H1 (cell line): Measurements from ENCODE around the gene BACE2. TPM values are rescaled to one million over a fixed set of nuclear protein-coding genes. Genes with fewer than 3 reads are reported as not detected.

Source experiments
- CTCF ChIA-PET: fragments of 300-600 bp; sonication (Branson Sonifier 250); formaldehyde crosslinking; loops from one replicate; lab custom pipeline; 2021; ENCODE audit not compliant: partially characterized antibody; lab: Charles Lee
- POLR2A ChIA-PET: fragments of 300-600 bp; sonication (Branson Sonifier 250); formaldehyde crosslinking; loops from one replicate; lab custom pipeline; 2021; ENCODE audit warnings: inconsistent platforms; ENCODE audit not compliant: partially characterized antibody; lab: Charles Lee
- DNase-seq, 2 experiments: peaks; one replicate each; pipeline versions ENCODE4 v3.0.0 to v3.0.0-alpha.2; 2010 to 2022; ENCODE audit warnings: low spot score in 2 of 2, low read depth in 1 of 2, mixed read lengths in 1 of 2
- FAIRE-seq: peaks from 2 replicates; lab custom pipeline; 2011; peaks lifted over from hg19 to GRCh38; lab: Jason Lieb, UNC
- H2AFZ ChIP-seq: 2 replicates; pipeline ENCODE4 v1.8.1; 2012; ENCODE audit warnings: low read length, inconsistent platforms
- H2AK5ac ChIP-seq: 2 replicates; pipeline ENCODE4 v1.6.1; 2013; ENCODE audit warnings: low read depth, low read length
- H2BK120ac ChIP-seq: replicated peaks from 2 replicates; pipeline ENCODE3; 2013; ENCODE audit warnings: low read depth, low read length, inconsistent platforms
- H2BK12ac ChIP-seq: 2 replicates; pipeline ENCODE4 v1.6.1; 2013; ENCODE audit warnings: low read depth, low read length
- H2BK15ac ChIP-seq: 2 replicates; pipeline ENCODE4 v1.6.1; 2013; ENCODE audit warnings: low read length
- H2BK20ac ChIP-seq: 2 replicates; pipeline ENCODE4 v1.6.1; 2013; ENCODE audit warnings: low read length
- H2BK5ac ChIP-seq: 2 replicates; pipeline ENCODE4 v1.6.1; 2013; ENCODE audit warnings: low read depth, low read length
- H3K14ac ChIP-seq: 2 replicates; pipeline ENCODE4 v1.6.1; 2013; ENCODE audit warnings: inconsistent platforms; ENCODE audit not compliant: insufficient read length
- H3K18ac ChIP-seq: 2 replicates; pipeline ENCODE4 v1.6.1; 2013; ENCODE audit warnings: low read length; ENCODE audit errors: extremely low read depth
- H3K23ac ChIP-seq: 2 replicates; pipeline ENCODE4 v1.6.1; 2013; ENCODE audit warnings: inconsistent platforms; ENCODE audit not compliant: insufficient read length
- H3K23me2 ChIP-seq: 2 replicates; pipeline ENCODE4 v1.6.1; 2013; ENCODE audit warnings: low read depth, low read length
- H3K27ac ChIP-seq: 2 replicates; pipeline ENCODE4 v1.6.1; 2011; ENCODE audit warnings: low read depth, low read length, inconsistent platforms
- H3K27me3 ChIP-seq, 4 experiments: replicated peaks in 1 of 4; 1 replicate in 1 of 4; 2 replicates in 3 of 4; pipeline versions ENCODE4 v1.6.1 to v1.8.1; 2011 to 2013; ENCODE audit warnings: low read length in 3 of 4, mild to moderate bottlenecking in 3 of 4, inconsistent platforms in 2 of 4, mixed read lengths in 2 of 4, moderate library complexity in 1 of 4; ENCODE audit not compliant: control insufficient read depth in 3 of 4, insufficient read depth in 3 of 4; ENCODE audit errors: extremely low read depth in 1 of 4
- H3K36me3 ChIP-seq, 4 experiments: 2 replicates each; pipeline versions ENCODE4 v1.6.1 to v1.8.1; 2011 to 2013; ENCODE audit warnings: mild to moderate bottlenecking in 4 of 4, low read length in 3 of 4, moderate library complexity in 2 of 4, control low read depth in 1 of 4, inconsistent platforms in 1 of 4; ENCODE audit not compliant: insufficient read depth in 4 of 4, control insufficient read depth in 2 of 4
- H3K4ac ChIP-seq: replicated peaks from 2 replicates; pipeline ENCODE3; 2013; ENCODE audit warnings: low read length, low read depth, mixed read lengths, inconsistent platforms; ENCODE audit not compliant: insufficient read length
- H3K4me1 ChIP-seq, 4 experiments: replicated peaks in 1 of 4; 1 replicate in 1 of 4; 2 replicates in 3 of 4; pipeline versions ENCODE4 v1.6.1 to v1.8.1; 2011 to 2013; ENCODE audit warnings: low read length in 3 of 4, inconsistent platforms in 2 of 4, mixed read lengths in 1 of 4; ENCODE audit not compliant: insufficient read depth in 4 of 4, control insufficient read depth in 3 of 4
- H3K4me2 ChIP-seq, 2 experiments: 2 replicates each; pipeline versions ENCODE4 v1.6.1 to v1.8.1; 2011 to 2013; ENCODE audit warnings: low read depth in 2 of 2, low read length in 2 of 2, control low read depth in 1 of 2, inconsistent platforms in 1 of 2, mild to moderate bottlenecking in 1 of 2; ENCODE audit not compliant: insufficient read depth in 1 of 2
- H3K4me3 ChIP-seq, 4 experiments: fragments of 200-600, 300-600 bp in 1 of 4; sonication (generic), shearing (Covaris generic), sonication (Bioruptor Twin) in 1 of 4; 2 replicates each; pipeline versions ENCODE4 v1.5.1 to v1.8.1; 2011 to 2016; ENCODE audit warnings: low read length in 4 of 4, low read depth in 3 of 4, control low read depth in 2 of 4, inconsistent platforms in 2 of 4, mild to moderate bottlenecking in 2 of 4, mixed read lengths in 1 of 4, moderate library complexity in 1 of 4; ENCODE audit not compliant: insufficient read depth in 2 of 4; ENCODE audit errors: extremely low read depth in 1 of 4
- H3K56ac ChIP-seq: replicated peaks from 2 replicates; pipeline ENCODE3; 2013; ENCODE audit warnings: low read depth, mild to moderate bottlenecking, mixed read lengths, low read length, inconsistent platforms; ENCODE audit not compliant: insufficient read length
- H3K79me1 ChIP-seq: 2 replicates; pipeline ENCODE4 v1.6.1; 2013; ENCODE audit warnings: low read depth, low read length, control low read depth
- H3K79me2 ChIP-seq, 2 experiments: 2 replicates each; pipeline versions ENCODE4 v1.6.1 to v1.8.1; 2012 to 2013; ENCODE audit warnings: low read length in 2 of 2, mild to moderate bottlenecking in 2 of 2, inconsistent platforms in 1 of 2; ENCODE audit not compliant: insufficient read depth in 2 of 2, control insufficient read depth in 1 of 2
- H3K9ac ChIP-seq, 4 experiments: replicated peaks in 1 of 4; 1 replicate in 1 of 4; 2 replicates in 3 of 4; pipeline versions ENCODE4 v1.6.1 to v1.8.1; 2011 to 2013; ENCODE audit warnings: low read depth in 3 of 4, low read length in 3 of 4, control low read depth in 2 of 4, mild to moderate bottlenecking in 2 of 4, moderate library complexity in 2 of 4, inconsistent platforms in 1 of 4; ENCODE audit errors: extremely low read depth in 1 of 4
- H3K9me3 ChIP-seq, 2 experiments: 2 replicates each; pipeline versions ENCODE4 v1.6.1 to v1.8.1; 2012 to 2013; ENCODE audit warnings: mild to moderate bottlenecking in 2 of 2, moderate library complexity in 2 of 2, control low read depth in 1 of 2, inconsistent platforms in 1 of 2, low read depth in 1 of 2, low read length in 1 of 2, mixed read lengths in 1 of 2; ENCODE audit not compliant: insufficient read depth in 2 of 2
- H4K20me1 ChIP-seq, 2 experiments: replicated peaks in 1 of 2; 2 replicates each; pipeline versions ENCODE3 to v1.8.1; 2011 to 2013; ENCODE audit warnings: inconsistent platforms in 2 of 2, low read length in 2 of 2, mild to moderate bottlenecking in 1 of 2; ENCODE audit not compliant: insufficient read depth in 2 of 2, control insufficient read depth in 1 of 2
- H4K5ac ChIP-seq: 2 replicates; pipeline ENCODE4 v1.6.1; 2013; ENCODE audit warnings: low read length, low read depth, mixed read lengths, inconsistent platforms; ENCODE audit not compliant: insufficient read length
- H4K8ac ChIP-seq: 2 replicates; pipeline ENCODE4 v1.8.0; 2013; ENCODE audit warnings: mild to moderate bottlenecking, moderate library complexity, low read length, inconsistent platforms; ENCODE audit not compliant: insufficient read depth; ENCODE audit errors: extremely low read depth
- H4K91ac ChIP-seq: replicated peaks from 2 replicates; pipeline ENCODE3; 2013; ENCODE audit warnings: low read length, mixed read lengths, inconsistent platforms; ENCODE audit not compliant: insufficient read length
- CTBP2 ChIP-seq: IDR thresholded peaks from 2 replicates; pipeline ENCODE4 v1.7.0; 2011; ENCODE audit warnings: borderline replicate concordance, mild to moderate bottlenecking, moderate library complexity, mixed read lengths, low read length; ENCODE audit not compliant: insufficient read depth, insufficient read length
- FOSL1 ChIP-seq: IDR thresholded peaks from 2 replicates; pipeline ENCODE4 v1.6.1; 2011; ENCODE audit warnings: mild to moderate bottlenecking, low read depth, low read length, moderate library complexity; ENCODE audit not compliant: insufficient read depth
- JUND ChIP-seq: IDR thresholded peaks from 2 replicates; pipeline ENCODE4 v1.6.1; 2011; ENCODE audit warnings: mild to moderate bottlenecking, improper control_type of control experiment, low read length
- POLR2A ChIP-seq, 2 experiments: IDR thresholded peaks; 1 replicate in 1 of 2; 2 replicates in 1 of 2; pipeline ENCODE4 v1.6.1; 2011; ENCODE audit warnings: low read depth in 2 of 2, low read length in 2 of 2, mild to moderate bottlenecking in 2 of 2; ENCODE audit errors: control extremely low read depth in 1 of 2
- SP1 ChIP-seq: IDR thresholded peaks from 2 replicates; pipeline ENCODE4 v1.6.1; 2011; ENCODE audit warnings: low read depth, low read length
- SUZ12 ChIP-seq: fragments of 200-600 bp; sonication (generic); IDR thresholded peaks from 2 replicates; pipeline ENCODE4 v1.6.1; 2012; ENCODE audit warnings: mild to moderate bottlenecking, inconsistent platforms, low read length, moderate library complexity, mixed read lengths
- polyA plus RNA-seq, 7 experiments: library from polyadenylated mRNA; depleted of rRNA in 3 of 7; stranded (reverse) in 5 of 7; unstranded in 2 of 7; fragments of >200 nt in 5 of 7; fragments of 200-250 nt in 2 of 7; gene quantifications; 1 replicate in 5 of 7; 2 replicates in 1 of 7; 4 replicates in 1 of 7; pipeline versions ENCODE4 v1.2.1 to v1.2.3, GENCODE V29; 2011 to 2013; ENCODE audit warnings: missing spikeins in 2 of 7, mixed read lengths in 2 of 7
- total RNA-seq: library from RNA; stranded (reverse); fragmentation: NEBNext Ultra II Directional; extraction: Animal tissue kit (Norgen Biotek cat#: 25700); gene quantifications from 2 replicates; pipeline ENCODE4 v1.2.1, GENCODE V29; 2021
- TF ChIP-seq, protein P1 (sequence below): IDR thresholded peaks from 2 replicates; pipeline ENCODE4 v1.6.1; 2012; ENCODE audit warnings: low read length, inconsistent platforms

The BACE2 gene
- total and polyA plus RNA-seq, 2 of the 8 experiments (the other 6 are each of a cell fraction or from before 2014, with no cell fraction given), result 8.1 to 10.9 TPM

DNA sequence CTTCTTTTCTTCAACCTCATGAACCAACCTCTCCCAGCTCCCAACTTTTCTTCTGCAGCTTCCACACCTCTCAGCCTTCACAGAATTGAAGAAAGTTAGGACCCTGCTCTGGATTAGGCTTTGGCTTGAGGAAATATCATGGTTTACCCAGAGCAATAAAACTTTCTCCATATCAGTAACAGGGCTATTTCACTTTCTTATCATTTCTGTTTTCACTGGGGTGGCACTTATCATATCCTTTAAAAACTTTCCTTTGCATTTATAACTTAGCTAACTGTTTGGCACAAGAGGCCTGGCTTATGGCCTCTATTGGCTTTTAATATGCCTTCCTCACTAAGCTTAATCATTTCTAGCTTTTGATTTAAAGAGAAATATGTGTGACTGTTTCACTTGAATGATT, 139.3 kb downstream of the BACE2 start:
- no peak overlapping the region for H2BK120ac ChIP-seq
- H4K20me1 ChIP-seq, result no peaks in the 10 kb centered on the region
- POLR2A ChIA-PET, result no interaction called here
- no peaks in the 10 kb centered on the region for H3K79me2 ChIP-seq
- DNase-seq, result no peak
- no peak overlapping the region for H2AK5ac ChIP-seq
- H3K27me3 ChIP-seq, result peaks cover 0 to 1% (median 0%) of the 10 kb centered on the region in 4 experiments; a peak in 1 of 7 replicates
- H2BK20ac ChIP-seq, result no peak overlapping the region
- CTCF ChIA-PET, result interaction anchor here (0.5 kb wide), 1 partner anchor 24 kb away, joined by 3 read pairs; no protein-coding TSS in a partner anchor
- no peaks in the 10 kb centered on the region for H3K79me1 ChIP-seq
- peaks cover 0 to 3% (median 0%) of the 10 kb centered on the region in 4 experiments; a peak in 1 of 7 replicates for H3K4me1 ChIP-seq
- H3K4me2 ChIP-seq, result no peak overlapping the region
- H2AFZ ChIP-seq, result no peak overlapping the region
- peaks cover 7 to 13% of the 10 kb centered on the region in 2 experiments; a peak in 2 of 4 replicates for H3K9me3 ChIP-seq
- no peak overlapping the region for H3K18ac ChIP-seq
- no peak overlapping the region for H4K91ac ChIP-seq
- no peak for TF ChIP-seq SUZ12
- TF ChIP-seq FOSL1, result no peak
- TF ChIP-seq SP1, result no peak
- TF ChIP-seq CTBP2, result no peak
- no peak for TF ChIP-seq JUND
- no peak for TF ChIP-seq POLR2A (IDR thresholded peaks at IDR 0.05; ENCODE audit: control extremely low read depth in 1 of 2, low read depth in 2 of 2, low read length in 2 of 2)
- TF ChIP-seq, protein P1, sequence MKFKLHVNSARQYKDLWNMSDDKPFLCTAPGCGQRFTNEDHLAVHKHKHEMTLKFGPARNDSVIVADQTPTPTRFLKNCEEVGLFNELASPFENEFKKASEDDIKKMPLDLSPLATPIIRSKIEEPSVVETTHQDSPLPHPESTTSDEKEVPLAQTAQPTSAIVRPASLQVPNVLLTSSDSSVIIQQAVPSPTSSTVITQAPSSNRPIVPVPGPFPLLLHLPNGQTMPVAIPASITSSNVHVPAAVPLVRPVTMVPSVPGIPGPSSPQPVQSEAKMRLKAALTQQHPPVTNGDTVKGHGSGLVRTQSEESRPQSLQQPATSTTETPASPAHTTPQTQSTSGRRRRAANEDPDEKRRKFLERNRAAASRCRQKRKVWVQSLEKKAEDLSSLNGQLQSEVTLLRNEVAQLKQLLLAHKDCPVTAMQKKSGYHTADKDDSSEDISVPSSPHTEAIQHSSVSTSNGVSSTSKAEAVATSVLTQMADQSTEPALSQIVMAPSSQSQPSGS, result no peak
- no peak overlapping the region for H3K23ac ChIP-seq
- H4K8ac ChIP-seq, result no peak overlapping the region
- no peak overlapping the region for H3K4me3 ChIP-seq
- H3K27ac ChIP-seq, result no peak overlapping the region
- FAIRE-seq, result no peak
- no peak overlapping the region for H2BK15ac ChIP-seq
- no peak overlapping the region for H3K4ac ChIP-seq
- no peaks in the 10 kb centered on the region for H3K36me3 ChIP-seq
- no peak overlapping the region for H3K56ac ChIP-seq
- no peaks in the 10 kb centered on the region for H3K23me2 ChIP-seq
- H4K5ac ChIP-seq, result no peak overlapping the region
- no peak overlapping the region for H2BK12ac ChIP-seq
- no peak overlapping the region for H3K14ac ChIP-seq
- H3K9ac ChIP-seq, result no peak overlapping the region
- no peak overlapping the region for H2BK5ac ChIP-seq
